Heart left ventricle (tissue), 13 donors: Measurements from ENCODE around the gene WWOX.

Experiments used
- POLR2A ChIP-seq, 2 donors: fragments of 450-650 bp; IDR thresholded peaks; one replicate each; pipeline ENCODE4 v1.6.1; 2017; ENCODE audit warnings: antibody characterized with exemption in 2 of 2, mild to moderate bottlenecking in 2 of 2, moderate library complexity in 2 of 2
- TF ChIP-seq, protein P1 (sequence below), 12 donors: fragments of 200-600 bp; sonication (generic) in 4 of 12; IDR thresholded peaks; one replicate each; pipeline versions ENCODE4 v1.5.0 to v1.8.0; 2018 to 2022; ENCODE audit warnings: antibody characterized with exemption in 12 of 12, mild to moderate bottlenecking in 5 of 12
- donor health status: ischemic (EF 13 %, LVEDD 7.1; RV severe dilation, severe dysfunction).
- donor health status: DM: no; HTN: yes; CAD: no.
- donor health status: DM: no; HTN: no; CAD: no.
- donor health status: ischemic (EF 25% LVEDD 6.9; RV normal size, moderate dysfunction).
- donor health status: ischemic (EF 25% LVEDD 5.7; RV mildly dilated, moderate dysfunction).
- donor health status: ischemic (EF 35%, LVEDD 5.7; RV mildly dilated, moderate dysfunction).
- donor health status: nonischemic (EF 11% LVEDD 7.7; RV severe dilation, severe dysfunction).
- donor health status: DM: yes; HTN: yes; CAD: no.
- donor health status: PGD.
- donor health status: ischemic (EF 29% LVEDD 5.4; RV normal size, mild dysfunction).
- donor health status: nonischemic (EF 23%, LVEDD 6.1; RV moderate dilation, normal function).

DNA sequence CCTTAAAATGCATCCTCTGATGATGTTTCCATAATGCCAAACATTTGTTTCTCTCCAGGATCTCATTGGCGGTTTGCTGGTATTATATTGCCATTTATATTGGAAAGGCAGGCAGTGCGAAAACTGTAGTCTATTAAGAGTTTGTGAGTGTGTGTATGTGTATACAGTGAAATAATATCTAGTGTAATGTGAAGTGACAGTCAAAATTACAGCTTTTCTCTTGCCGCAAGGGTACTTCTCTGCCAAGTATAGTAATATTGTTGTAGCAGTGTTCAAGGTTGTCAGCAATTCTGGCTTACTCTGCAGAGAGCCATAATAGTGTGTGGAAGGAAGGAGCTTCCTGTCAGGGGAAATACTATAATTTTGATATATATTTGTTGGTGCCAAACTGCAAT is 178.6 kb downstream of the WWOX start:
- TF ChIP-seq, protein P1, sequence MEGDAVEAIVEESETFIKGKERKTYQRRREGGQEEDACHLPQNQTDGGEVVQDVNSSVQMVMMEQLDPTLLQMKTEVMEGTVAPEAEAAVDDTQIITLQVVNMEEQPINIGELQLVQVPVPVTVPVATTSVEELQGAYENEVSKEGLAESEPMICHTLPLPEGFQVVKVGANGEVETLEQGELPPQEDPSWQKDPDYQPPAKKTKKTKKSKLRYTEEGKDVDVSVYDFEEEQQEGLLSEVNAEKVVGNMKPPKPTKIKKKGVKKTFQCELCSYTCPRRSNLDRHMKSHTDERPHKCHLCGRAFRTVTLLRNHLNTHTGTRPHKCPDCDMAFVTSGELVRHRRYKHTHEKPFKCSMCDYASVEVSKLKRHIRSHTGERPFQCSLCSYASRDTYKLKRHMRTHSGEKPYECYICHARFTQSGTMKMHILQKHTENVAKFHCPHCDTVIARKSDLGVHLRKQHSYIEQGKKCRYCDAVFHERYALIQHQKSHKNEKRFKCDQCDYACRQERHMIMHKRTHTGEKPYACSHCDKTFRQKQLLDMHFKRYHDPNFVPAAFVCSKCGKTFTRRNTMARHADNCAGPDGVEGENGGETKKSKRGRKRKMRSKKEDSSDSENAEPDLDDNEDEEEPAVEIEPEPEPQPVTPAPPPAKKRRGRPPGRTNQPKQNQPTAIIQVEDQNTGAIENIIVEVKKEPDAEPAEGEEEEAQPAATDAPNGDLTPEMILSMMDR (IDR thresholded peaks at IDR 0.05), result no peak
- no peak for TF ChIP-seq POLR2A (IDR thresholded peaks at IDR 0.05)
